Mucosa of descending colon (tissue), 3 donors: Measurements from ENCODE around the gene MTA1. TPM values are rescaled to one million over a fixed set of nuclear protein-coding genes. Genes with fewer than 3 reads are reported as not detected.

Experiments used
- ATAC-seq: fragments of 200-7000 bp; cut with Tn5 transposase; one replicate; pipeline ENCODE4 v1.9.1; 2020; ENCODE audit warnings: mild to moderate bottlenecking, moderate library complexity
- DNase-seq, 3 donors: peaks; one replicate each; pipeline ENCODE4 v3.0.0-alpha.2; 2020
- H3K36me3 ChIP-seq: fragments of 200-600 bp; one replicate; pipeline ENCODE4 v1.8.0; 2021; ENCODE audit warnings: low read depth, mild to moderate bottlenecking
- H3K4me1 ChIP-seq: fragments of 200-600 bp; one replicate; pipeline ENCODE4 v1.8.0; 2021; ENCODE audit warnings: low read depth, mild to moderate bottlenecking
- H3K4me3 ChIP-seq: fragments of 200-600 bp; one replicate; pipeline ENCODE4 v1.8.0; 2021; ENCODE audit warnings: mild to moderate bottlenecking
- H3K9me3 ChIP-seq: fragments of 200-600 bp; one replicate; pipeline ENCODE4 v1.8.0; 2021; ENCODE audit warnings: mild to moderate bottlenecking
- intact Hi-C, 2 donors: fragments of 100-400 bp; cut with DNase I in 1 of 2; cut with micrococcal nuclease in 1 of 2; formaldehyde crosslinking; loops; one replicate each; pipeline versions ENCODE4 v1.11.0 to v1.11.1; 2022; cut with DNase I, micrococcal nuclease
- total RNA-seq, 3 donors: library from RNA; stranded (reverse); fragmentation: NEBNext Ultra II Directional in 2 of 3; extraction: Animal tissue kit (Norgen Biotek cat#: 25700) in 2 of 3; gene quantifications; one replicate each; pipeline versions ENCODE4 v1.2.1 to v1.2.4, GENCODE V29; 2021 to 2023
- TF ChIP-seq, protein P1 (sequence below): fragments of 200-600 bp; IDR thresholded peaks from one replicate; pipeline ENCODE4 v1.8.0; 2022; ENCODE audit warnings: antibody characterized with exemption, mild to moderate bottlenecking
- donor health status: DM: no; HTN: no; CAD: no; lungs with moderate emphysema.
- donor health status: DM: no; HTN: no; CAD: no.
- donor health status: DM: no; HTN: yes; CAD: no.

The MTA1 gene
- total RNA-seq, 3 donors from 2014 or later, result 76.4 to 105 (median 79.7) TPM

- ATAC-seq, result no peak
Measured at GRCh38 chr14:105473033-105473676, 53.5 kb downstream of the MTA1 start.

DNA sequence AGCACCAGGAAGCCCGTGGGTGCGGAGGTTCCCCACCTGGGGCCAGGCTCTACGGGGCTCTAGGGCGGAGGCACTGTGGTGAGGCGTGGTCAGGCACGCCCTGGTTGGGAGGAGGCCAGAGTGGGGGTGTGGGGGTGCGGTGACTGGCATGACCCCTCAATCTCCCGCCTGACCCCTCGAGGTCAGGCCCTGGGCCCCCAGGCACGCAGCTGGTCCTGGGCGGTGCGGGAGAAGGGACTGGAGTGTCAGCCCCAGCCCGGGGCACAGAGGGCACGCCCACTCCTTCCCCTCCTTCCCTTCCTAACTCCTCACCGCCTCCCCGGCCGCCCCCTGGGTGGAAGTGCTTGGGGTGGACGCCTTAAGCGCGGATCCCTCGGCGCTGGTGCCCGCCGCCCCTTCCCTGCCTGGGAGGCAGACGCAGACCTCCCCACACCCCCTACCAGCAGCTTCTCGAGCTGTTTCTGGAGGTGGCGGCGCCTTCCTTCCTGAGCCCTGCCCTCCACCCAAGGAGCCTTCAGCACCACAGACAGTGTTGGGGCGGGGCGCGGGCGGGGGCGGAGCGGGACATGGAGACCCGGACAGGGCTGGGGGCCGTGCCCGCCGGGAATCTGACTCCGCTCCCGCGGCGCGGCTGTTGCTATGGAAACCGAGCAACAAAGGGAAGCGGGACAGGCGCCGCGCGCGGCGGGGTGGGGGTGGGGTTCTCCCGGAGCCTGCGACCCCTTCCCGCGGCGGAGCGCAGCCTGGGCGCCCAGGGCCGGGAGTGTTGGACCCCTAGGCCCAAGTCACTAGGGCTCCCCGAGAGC lies 54.3 kb downstream of the MTA1 start:
- Histone ChIP-seq H3K36me3 (no peaks in the 10 kb centered on the region), H3K9me3 (no peaks in the 10 kb centered on the region), H3K4me1 (peaks cover 33% of the 10 kb centered on the region), H3K4me3 (no peak overlapping the region)
- DNase-seq (peak; percentile 77 to 87 (median 79)), ATAC-seq (peak; percentile 55)
- intact Hi-C loops, result no loop called here
- TF ChIP-seq, protein P1, sequence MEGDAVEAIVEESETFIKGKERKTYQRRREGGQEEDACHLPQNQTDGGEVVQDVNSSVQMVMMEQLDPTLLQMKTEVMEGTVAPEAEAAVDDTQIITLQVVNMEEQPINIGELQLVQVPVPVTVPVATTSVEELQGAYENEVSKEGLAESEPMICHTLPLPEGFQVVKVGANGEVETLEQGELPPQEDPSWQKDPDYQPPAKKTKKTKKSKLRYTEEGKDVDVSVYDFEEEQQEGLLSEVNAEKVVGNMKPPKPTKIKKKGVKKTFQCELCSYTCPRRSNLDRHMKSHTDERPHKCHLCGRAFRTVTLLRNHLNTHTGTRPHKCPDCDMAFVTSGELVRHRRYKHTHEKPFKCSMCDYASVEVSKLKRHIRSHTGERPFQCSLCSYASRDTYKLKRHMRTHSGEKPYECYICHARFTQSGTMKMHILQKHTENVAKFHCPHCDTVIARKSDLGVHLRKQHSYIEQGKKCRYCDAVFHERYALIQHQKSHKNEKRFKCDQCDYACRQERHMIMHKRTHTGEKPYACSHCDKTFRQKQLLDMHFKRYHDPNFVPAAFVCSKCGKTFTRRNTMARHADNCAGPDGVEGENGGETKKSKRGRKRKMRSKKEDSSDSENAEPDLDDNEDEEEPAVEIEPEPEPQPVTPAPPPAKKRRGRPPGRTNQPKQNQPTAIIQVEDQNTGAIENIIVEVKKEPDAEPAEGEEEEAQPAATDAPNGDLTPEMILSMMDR, result no peak

More at GRCh38 chr14:105473033-105473676, 53.5 kb downstream of the MTA1 start:
- DNase-seq, result peak in 1 of 3 donors; percentile 33
- TF ChIP-seq, protein P1, result no peak
- Histone ChIP-seq H3K9me3 (no peaks in the 10 kb centered on the region), H3K4me1 (peaks cover 28% of the 10 kb centered on the region), H3K36me3 (no peaks in the 10 kb centered on the region), H3K4me3 (no peak overlapping the region)
- intact Hi-C loops, result no loop called here

DNA sequence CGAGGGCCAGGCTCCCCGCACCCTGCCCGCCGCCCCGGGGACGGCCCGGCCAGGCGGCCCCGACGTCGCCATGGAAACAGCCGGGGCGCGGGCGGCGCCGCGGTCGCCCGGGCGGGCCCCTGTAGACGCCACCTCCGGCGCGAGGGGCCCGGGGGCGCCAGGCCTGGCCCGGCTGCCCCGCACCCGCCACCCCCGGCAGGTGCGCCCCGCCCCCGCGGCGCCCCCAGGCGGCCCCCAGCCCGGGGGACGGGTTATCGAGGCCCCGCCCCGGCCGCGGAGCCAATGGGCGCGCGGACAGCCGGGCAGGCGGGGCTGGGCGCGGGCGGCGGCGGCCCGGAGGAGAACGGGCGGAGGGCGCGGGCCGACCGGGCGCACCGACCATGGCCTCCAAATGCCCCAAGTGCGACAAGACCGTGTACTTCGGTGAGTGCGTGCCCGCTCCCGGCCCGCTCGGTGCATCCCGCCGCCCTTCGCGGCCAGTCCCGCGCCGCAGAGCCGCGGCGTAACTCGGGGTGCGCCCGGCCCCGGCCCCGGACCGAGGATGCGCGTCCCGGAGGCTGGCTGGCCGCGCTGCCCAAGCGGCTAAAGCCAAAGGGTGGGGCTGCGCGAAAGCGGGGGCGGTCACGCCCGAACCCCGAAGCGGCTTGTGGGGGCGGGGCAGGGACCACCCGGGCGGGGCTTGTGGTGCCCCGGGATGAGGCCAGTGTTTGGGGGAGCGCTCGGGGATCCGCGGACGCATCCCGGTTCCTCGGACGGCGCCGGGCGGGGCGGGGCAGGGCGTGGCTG lies 55.0 kb downstream of the MTA1 start, which contains the start of gene CRIP2:
CRIP2 (plus strand) TSS at position 339 of the 786 bp plus-strand sequence; CDS start at position 381, 42 bp downstream.
- Histone ChIP-seq H3K4me1 (peaks cover 33% of the 10 kb centered on the region), H3K36me3 (no peaks in the 10 kb centered on the region), H3K4me3 (no peak within 1 kb of the TSS), H3K9me3 (no peaks in the 10 kb centered on the region)
- ATAC-seq (peak; percentile 17), DNase-seq (peak in 2 of 3 donors; percentile 33 to 54)
- intact Hi-C loops, result no loop called here
- TF ChIP-seq, protein P1, result no peak

DNA sequence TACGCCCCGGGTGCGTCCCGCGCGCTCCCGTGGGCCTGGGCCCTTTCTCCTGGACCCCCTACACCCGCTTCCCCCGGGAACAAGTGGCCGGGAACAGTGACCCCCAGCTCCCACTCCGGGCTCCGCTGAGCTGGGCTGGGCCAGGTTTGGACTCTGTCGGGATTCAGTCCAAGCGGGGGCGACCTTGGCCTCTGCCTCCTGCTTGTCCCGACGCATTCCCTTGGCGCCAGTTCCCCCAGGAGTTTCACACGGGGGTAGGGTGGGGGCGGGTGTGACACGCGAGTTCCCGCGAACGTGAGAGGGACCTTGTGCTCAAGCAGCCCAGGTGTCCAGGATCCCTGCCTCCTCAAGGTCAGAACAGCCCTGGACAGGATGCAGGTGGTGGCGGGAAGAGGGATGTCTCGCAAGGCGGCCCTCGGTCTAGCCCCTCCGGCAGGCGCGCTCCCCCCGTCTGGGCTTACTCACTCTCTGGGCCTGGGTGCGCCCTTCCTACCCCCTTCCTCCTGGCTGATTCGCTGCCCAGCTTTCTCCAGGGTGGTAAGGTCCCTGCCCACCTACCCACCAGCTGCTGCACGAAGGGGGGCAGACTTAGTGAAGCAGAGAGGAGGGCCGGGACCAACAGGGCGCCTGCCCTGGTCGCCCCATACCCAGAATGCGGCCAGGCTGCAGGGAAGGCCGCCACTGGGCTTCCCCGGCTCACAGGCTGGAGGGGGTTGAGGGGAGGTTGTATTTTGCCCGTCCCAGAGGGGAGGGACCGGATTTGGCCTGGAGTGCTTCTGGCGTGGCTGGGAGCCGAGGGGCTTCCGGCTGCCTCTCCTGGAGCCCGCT lies 55.9 kb downstream of the MTA1 start:
- no peaks in the 10 kb centered on the region for H3K9me3 ChIP-seq
- peaks cover 33% of the 10 kb centered on the region for H3K4me1 ChIP-seq
- no peak overlapping the region for H3K4me3 ChIP-seq
- no peak for DNase-seq
- H3K36me3 ChIP-seq, result no peaks in the 10 kb centered on the region
- TF ChIP-seq, protein P1, result no peak
- ATAC-seq, result no peak
- intact Hi-C loops, result no loop called here
